GM23338 (cell line): ENCODE results near the gene TMEM101. TPM values are rescaled to one million over a fixed set of nuclear protein-coding genes. Genes with fewer than 3 reads are reported as not detected.

ENCODE experiments used
- ATAC-seq: fragments of 200-7000 bp; cut with Tn5 transposase; 3 replicates; pipeline ENCODE4 v1.9.1; 2020
- DNase-seq: peaks from one replicate; pipeline ENCODE4 v3.0.0-alpha.2; 2015; ENCODE audit warnings: low spot score
- H2AFZ ChIP-seq: fragments of 200-600 bp; sonication (generic); 2 replicates; pipeline ENCODE4 v1.8.0; 2016; ENCODE audit warnings: antibody characterized with exemption, mild to moderate bottlenecking, moderate library complexity
- H3F3A ChIP-seq: fragments of 200-600 bp; sonication (generic); replicated peaks from 2 replicates; pipeline ENCODE4 v1.8.0; 2017; ENCODE audit warnings: antibody characterized with exemption, mixed run types, low read depth
- H3K27ac ChIP-seq: fragments of 200-600 bp; sonication (generic); 2 replicates; pipeline ENCODE4 v1.6.1; 2016; ENCODE audit warnings: low read depth
- H3K27me3 ChIP-seq: fragments of 200-600 bp; sonication (generic); 2 replicates; pipeline ENCODE4 v1.8.0; 2016; ENCODE audit warnings: mild to moderate bottlenecking, mixed run types, moderate library complexity; ENCODE audit not compliant: insufficient read depth
- H3K36me3 ChIP-seq: fragments of 200-600 bp; sonication (generic); 2 replicates; pipeline ENCODE4 v1.8.0; 2016; ENCODE audit warnings: mild to moderate bottlenecking; ENCODE audit not compliant: insufficient read depth
- H3K4me1 ChIP-seq: fragments of 200-600 bp; sonication (generic); 2 replicates; pipeline ENCODE4 v1.8.0; 2016; ENCODE audit warnings: mild to moderate bottlenecking, moderate library complexity; ENCODE audit not compliant: insufficient read depth
- H3K4me2 ChIP-seq: fragments of 200-600 bp; sonication (generic); 2 replicates; pipeline ENCODE4 v1.7.1; 2017; ENCODE audit warnings: mixed run types
- H3K4me3 ChIP-seq: fragments of 200-600 bp; sonication (generic); 2 replicates; pipeline ENCODE4 v1.6.1; 2016; ENCODE audit warnings: mixed run types
- H3K79me2 ChIP-seq: fragments of 200-600 bp; sonication (generic); replicated peaks from 2 replicates; pipeline ENCODE4 v1.8.0; 2017; ENCODE audit warnings: mild to moderate bottlenecking; ENCODE audit not compliant: insufficient read depth
- H3K9me2 ChIP-seq: fragments of 200-600 bp; sonication (generic); 2 replicates; pipeline ENCODE4 v1.8.0; 2017; ENCODE audit not compliant: insufficient read depth
- H4K20me1 ChIP-seq: fragments of 200-600 bp; sonication (generic); replicated peaks from 2 replicates; pipeline ENCODE4 v1.8.0; 2017; ENCODE audit warnings: mild to moderate bottlenecking; ENCODE audit not compliant: insufficient read depth
- H3K27ac Mint-ChIP-seq: 2 replicates; pipeline ENCODE4 v1.8.0; 2020; ENCODE audit warnings: inconsistent platforms, mild to moderate bottlenecking, moderate library complexity, mixed read lengths
- H3K27me3 Mint-ChIP-seq: 3 replicates; pipeline ENCODE4 v1.8.0; 2022; ENCODE audit warnings: low read depth, mild to moderate bottlenecking, moderate library complexity, mixed read lengths, inconsistent platforms; ENCODE audit not compliant: insufficient read depth, poor library complexity
- H3K36me3 Mint-ChIP-seq: 3 replicates; pipeline ENCODE4 v1.8.0; 2021; ENCODE audit warnings: low read depth, mild to moderate bottlenecking, inconsistent platforms, moderate library complexity, mixed read lengths
- H3K4me1 Mint-ChIP-seq: 3 replicates; pipeline ENCODE4 v1.8.0; 2020; ENCODE audit warnings: mild to moderate bottlenecking, inconsistent platforms, mixed read lengths
- H3K4me3 Mint-ChIP-seq: 3 replicates; pipeline ENCODE4 v1.8.0; 2021; ENCODE audit warnings: moderate library complexity, mild to moderate bottlenecking, inconsistent platforms, mixed read lengths
- H3K9me3 Mint-ChIP-seq: 3 replicates; pipeline ENCODE4 v1.8.0; 2020; ENCODE audit warnings: moderate library complexity, mild to moderate bottlenecking, inconsistent platforms, mixed read lengths
- CREB1 ChIP-seq: fragments of 250-450 bp; sonication (Bioruptor Pico); IDR thresholded peaks from 2 replicates; pipeline ENCODE4 v1.5.0; 2020; ENCODE audit warnings: low read depth, mild to moderate bottlenecking, moderate library complexity
- EZH2 ChIP-seq: fragments of 200-600 bp; sonication (generic); IDR thresholded peaks from one replicate; pipeline ENCODE4 v1.8.0; 2017; ENCODE audit warnings: antibody characterized with exemption, mild to moderate bottlenecking, low read depth; ENCODE audit not compliant: unreplicated experiment
- JUNB ChIP-seq: IDR thresholded peaks from one replicate; pipeline ENCODE4 v1.6.1; 2016; ENCODE audit warnings: antibody characterized with exemption; ENCODE audit not compliant: unreplicated experiment
- ZNF331 ChIP-seq: fragments of 250-450 bp; sonication (Bioruptor Pico); IDR thresholded peaks from 2 replicates; pipeline ENCODE4 v1.5.0; 2020; ENCODE audit warnings: low read depth, mild to moderate bottlenecking, moderate library complexity
- polyA plus RNA-seq: library from polyadenylated mRNA; unstranded; fragments of >200 nt; fragmentation: Nextera tagmentation; extraction: Ambion mirVana; gene quantifications from 2 replicates; pipeline ENCODE4 v1.2.1, GENCODE V29; 2016
- total RNA-seq: library from RNA; depleted of rRNA; stranded (reverse); fragments of >200 nt; shearing (Covaris generic); gene quantifications from 2 replicates; pipeline ENCODE4 v1.2.3, GENCODE V29; 2014
- TF ChIP-seq, protein P1 (sequence below): fragments of 250-450 bp; sonication (Bioruptor Pico); IDR thresholded peaks from 2 replicates; pipeline ENCODE4 v1.5.0; 2020; ENCODE audit warnings: mild to moderate bottlenecking, moderate library complexity
- TF ChIP-seq, protein P2 (sequence below), 2 experiments: fragments of 200-600 bp in 1 of 2; sonication (generic) in 1 of 2; conservative IDR thresholded peaks; 2 replicates each; pipeline versions ENCODE4 v1.5.1 to v1.6.1; 2016 to 2017; ENCODE audit warnings: antibody characterized with exemption in 2 of 2, low read depth in 2 of 2, mild to moderate bottlenecking in 2 of 2, moderate library complexity in 1 of 2
- TF ChIP-seq, protein P3 (sequence below): IDR thresholded peaks from one replicate; pipeline ENCODE4 v1.6.1; 2018; ENCODE audit warnings: antibody characterized with exemption; ENCODE audit not compliant: unreplicated experiment
- TF ChIP-seq, protein P4 (sequence below): IDR thresholded peaks from 2 replicates; pipeline ENCODE4 v1.6.1; 2016; ENCODE audit warnings: antibody characterized with exemption

Gene TMEM101
- total and polyA plus RNA-seq, 2 experiments from 2014 or later: 15.9 to 31.6 TPM

DNA sequence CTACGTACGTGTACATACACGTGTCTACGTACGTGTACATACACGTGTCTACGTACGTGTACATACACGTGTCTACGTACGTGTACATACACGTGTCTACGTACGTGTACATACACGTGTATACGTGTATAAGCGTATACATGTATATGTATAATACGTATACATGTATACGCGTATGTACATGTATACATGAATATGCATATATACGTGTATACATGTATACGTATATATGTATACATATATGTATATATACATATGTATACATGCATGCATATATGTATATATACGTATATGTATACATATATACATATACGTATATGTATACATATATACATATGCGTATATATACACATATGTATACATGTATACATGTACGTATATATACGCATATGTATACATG is 38.9 kb downstream of the TMEM101 start (continued):
- TF ChIP-seq, protein P1, sequence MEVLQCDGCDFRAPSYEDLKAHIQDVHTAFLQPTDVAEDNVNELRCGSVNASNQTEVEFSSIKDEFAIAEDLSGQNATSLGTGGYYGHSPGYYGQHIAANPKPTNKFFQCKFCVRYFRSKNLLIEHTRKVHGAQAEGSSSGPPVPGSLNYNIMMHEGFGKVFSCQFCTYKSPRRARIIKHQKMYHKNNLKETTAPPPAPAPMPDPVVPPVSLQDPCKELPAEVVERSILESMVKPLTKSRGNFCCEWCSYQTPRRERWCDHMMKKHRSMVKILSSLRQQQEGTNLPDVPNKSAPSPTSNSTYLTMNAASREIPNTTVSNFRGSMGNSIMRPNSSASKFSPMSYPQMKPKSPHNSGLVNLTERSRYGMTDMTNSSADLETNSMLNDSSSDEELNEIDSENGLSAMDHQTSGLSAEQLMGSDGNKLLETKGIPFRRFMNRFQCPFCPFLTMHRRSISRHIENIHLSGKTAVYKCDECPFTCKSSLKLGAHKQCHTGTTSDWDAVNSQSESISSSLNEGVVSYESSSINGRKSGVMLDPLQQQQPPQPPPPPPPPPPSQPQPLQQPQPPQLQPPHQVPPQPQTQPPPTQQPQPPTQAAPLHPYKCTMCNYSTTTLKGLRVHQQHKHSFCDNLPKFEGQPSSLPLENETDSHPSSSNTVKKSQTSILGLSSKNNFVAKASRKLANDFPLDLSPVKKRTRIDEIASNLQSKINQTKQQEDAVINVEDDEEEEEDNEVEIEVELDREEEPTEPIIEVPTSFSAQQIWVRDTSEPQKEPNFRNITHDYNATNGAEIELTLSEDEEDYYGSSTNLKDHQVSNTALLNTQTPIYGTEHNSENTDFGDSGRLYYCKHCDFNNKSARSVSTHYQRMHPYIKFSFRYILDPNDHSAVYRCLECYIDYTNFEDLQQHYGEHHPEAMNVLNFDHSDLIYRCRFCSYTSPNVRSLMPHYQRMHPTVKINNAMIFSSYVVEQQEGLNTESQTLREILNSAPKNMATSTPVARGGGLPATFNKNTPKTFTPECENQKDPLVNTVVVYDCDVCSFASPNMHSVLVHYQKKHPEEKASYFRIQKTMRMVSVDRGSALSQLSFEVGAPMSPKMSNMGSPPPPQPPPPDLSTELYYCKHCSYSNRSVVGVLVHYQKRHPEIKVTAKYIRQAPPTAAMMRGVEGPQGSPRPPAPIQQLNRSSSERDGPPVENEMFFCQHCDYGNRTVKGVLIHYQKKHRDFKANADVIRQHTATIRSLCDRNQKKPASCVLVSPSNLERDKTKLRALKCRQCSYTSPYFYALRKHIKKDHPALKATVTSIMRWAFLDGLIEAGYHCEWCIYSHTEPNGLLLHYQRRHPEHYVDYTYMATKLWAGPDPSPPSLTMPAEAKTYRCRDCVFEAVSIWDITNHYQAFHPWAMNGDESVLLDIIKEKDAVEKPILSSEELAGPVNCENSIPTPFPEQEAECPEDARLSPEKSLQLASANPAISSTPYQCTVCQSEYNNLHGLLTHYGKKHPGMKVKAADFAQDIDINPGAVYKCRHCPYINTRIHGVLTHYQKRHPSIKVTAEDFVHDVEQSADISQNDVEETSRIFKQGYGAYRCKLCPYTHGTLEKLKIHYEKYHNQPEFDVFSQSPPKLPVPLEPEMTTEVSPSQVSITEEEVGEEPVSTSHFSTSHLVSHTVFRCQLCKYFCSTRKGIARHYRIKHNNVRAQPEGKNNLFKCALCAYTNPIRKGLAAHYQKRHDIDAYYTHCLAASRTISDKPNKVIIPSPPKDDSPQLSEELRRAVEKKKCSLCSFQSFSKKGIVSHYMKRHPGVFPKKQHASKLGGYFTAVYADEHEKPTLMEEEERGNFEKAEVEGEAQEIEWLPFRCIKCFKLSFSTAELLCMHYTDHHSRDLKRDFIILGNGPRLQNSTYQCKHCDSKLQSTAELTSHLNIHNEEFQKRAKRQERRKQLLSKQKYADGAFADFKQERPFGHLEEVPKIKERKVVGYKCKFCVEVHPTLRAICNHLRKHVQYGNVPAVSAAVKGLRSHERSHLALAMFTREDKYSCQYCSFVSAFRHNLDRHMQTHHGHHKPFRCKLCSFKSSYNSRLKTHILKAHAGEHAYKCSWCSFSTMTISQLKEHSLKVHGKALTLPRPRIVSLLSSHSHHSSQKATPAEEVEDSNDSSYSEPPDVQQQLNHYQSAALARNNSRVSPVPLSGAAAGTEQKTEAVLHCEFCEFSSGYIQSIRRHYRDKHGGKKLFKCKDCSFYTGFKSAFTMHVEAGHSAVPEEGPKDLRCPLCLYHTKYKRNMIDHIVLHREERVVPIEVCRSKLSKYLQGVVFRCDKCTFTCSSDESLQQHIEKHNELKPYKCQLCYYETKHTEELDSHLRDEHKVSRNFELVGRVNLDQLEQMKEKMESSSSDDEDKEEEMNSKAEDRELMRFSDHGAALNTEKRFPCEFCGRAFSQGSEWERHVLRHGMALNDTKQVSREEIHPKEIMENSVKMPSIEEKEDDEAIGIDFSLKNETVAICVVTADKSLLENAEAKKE (CRISPR knock-in tag): no peak
- TF ChIP-seq, protein P2, sequence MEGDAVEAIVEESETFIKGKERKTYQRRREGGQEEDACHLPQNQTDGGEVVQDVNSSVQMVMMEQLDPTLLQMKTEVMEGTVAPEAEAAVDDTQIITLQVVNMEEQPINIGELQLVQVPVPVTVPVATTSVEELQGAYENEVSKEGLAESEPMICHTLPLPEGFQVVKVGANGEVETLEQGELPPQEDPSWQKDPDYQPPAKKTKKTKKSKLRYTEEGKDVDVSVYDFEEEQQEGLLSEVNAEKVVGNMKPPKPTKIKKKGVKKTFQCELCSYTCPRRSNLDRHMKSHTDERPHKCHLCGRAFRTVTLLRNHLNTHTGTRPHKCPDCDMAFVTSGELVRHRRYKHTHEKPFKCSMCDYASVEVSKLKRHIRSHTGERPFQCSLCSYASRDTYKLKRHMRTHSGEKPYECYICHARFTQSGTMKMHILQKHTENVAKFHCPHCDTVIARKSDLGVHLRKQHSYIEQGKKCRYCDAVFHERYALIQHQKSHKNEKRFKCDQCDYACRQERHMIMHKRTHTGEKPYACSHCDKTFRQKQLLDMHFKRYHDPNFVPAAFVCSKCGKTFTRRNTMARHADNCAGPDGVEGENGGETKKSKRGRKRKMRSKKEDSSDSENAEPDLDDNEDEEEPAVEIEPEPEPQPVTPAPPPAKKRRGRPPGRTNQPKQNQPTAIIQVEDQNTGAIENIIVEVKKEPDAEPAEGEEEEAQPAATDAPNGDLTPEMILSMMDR (conservative IDR thresholded peaks at IDR 0.05; ENCODE audit: low read depth in 2 of 2): no peak
- TF ChIP-seq CREB1 (CRISPR knock-in tag): no peak

DNA sequence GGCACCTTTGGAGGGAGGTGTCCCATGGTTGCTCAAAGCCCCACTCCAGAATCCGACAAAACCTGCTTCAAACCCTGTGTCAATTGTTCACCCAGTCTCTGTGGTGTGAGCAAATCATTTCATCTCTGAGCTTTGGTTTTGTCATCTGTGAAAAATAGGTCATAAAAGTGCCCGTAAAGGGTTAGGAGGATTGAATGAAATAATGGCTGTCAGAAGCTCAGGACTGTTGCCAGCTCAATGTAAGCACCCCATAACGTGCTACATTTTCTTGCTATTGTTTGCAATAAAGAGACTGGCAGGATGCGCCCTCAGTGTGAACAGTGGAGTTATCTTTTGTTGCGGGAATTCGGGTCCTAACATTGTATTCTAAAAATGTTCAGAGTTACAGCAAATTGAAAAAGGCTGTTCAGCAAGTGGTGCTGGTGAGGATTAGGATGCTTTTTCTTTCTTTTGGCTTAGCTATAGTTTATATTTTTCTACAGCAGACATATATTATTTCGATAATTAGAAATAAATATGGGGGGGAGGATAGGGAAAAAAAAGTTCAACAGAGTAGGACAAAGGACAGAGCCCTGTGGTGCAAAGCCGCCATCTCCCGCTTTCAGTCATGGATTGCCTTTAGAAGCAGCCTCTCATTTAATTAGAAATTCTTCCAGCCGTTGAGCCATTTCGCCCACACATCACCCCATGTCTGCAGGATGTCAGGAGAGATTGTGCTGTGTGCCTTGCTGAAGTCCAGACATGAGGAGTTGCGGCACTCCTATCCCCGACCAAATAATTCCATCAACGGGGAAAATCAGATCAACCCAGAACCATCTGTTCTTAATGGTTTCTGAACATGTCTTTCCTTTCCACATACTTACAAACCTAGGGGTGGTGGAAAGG is 40.1 kb downstream of the TMEM101 start:
- H2AFZ ChIP-seq: no peak overlapping the region
- no peaks in the 10 kb centered on the region for H3K36me3 ChIP-seq
- DNase-seq (no peak), ATAC-seq (no peak)
- Mint-ChIP-seq H3K4me1 (no peaks in the 10 kb centered on the region), H3K27me3 (no peaks in the 10 kb centered on the region), H3K4me3 (no peak overlapping the region), H3K36me3 (no peaks in the 10 kb centered on the region), H3K9me3 (no peaks in the 10 kb centered on the region), H3K27ac (no peak overlapping the region)
- H3K79me2 ChIP-seq: no peaks in the 10 kb centered on the region
- no peaks in the 10 kb centered on the region for H3K9me2 ChIP-seq
- no peaks in the 10 kb centered on the region for H3K4me1 ChIP-seq
- H3K27me3 ChIP-seq: no peaks in the 10 kb centered on the region
- no peak overlapping the region for H3K4me2 ChIP-seq
- no peak overlapping the region for H3K4me3 ChIP-seq
- H3K27ac ChIP-seq: no peak overlapping the region
- 0 out of 2 replicates have a peak, but pooled peaks cover 3% of the 10 kb centered on the region for H3F3A ChIP-seq
- H4K20me1 ChIP-seq: no peaks in the 10 kb centered on the region
- TF ChIP-seq EZH2: no peak
- TF ChIP-seq, protein P3, sequence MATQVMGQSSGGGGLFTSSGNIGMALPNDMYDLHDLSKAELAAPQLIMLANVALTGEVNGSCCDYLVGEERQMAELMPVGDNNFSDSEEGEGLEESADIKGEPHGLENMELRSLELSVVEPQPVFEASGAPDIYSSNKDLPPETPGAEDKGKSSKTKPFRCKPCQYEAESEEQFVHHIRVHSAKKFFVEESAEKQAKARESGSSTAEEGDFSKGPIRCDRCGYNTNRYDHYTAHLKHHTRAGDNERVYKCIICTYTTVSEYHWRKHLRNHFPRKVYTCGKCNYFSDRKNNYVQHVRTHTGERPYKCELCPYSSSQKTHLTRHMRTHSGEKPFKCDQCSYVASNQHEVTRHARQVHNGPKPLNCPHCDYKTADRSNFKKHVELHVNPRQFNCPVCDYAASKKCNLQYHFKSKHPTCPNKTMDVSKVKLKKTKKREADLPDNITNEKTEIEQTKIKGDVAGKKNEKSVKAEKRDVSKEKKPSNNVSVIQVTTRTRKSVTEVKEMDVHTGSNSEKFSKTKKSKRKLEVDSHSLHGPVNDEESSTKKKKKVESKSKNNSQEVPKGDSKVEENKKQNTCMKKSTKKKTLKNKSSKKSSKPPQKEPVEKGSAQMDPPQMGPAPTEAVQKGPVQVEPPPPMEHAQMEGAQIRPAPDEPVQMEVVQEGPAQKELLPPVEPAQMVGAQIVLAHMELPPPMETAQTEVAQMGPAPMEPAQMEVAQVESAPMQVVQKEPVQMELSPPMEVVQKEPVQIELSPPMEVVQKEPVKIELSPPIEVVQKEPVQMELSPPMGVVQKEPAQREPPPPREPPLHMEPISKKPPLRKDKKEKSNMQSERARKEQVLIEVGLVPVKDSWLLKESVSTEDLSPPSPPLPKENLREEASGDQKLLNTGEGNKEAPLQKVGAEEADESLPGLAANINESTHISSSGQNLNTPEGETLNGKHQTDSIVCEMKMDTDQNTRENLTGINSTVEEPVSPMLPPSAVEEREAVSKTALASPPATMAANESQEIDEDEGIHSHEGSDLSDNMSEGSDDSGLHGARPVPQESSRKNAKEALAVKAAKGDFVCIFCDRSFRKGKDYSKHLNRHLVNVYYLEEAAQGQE: no peak
- TF ChIP-seq ZNF331 (CRISPR knock-in tag): no peak
- no peak for TF ChIP-seq CREB1 (CRISPR knock-in tag)
- TF ChIP-seq JUNB: no peak
- TF ChIP-seq, protein P4, sequence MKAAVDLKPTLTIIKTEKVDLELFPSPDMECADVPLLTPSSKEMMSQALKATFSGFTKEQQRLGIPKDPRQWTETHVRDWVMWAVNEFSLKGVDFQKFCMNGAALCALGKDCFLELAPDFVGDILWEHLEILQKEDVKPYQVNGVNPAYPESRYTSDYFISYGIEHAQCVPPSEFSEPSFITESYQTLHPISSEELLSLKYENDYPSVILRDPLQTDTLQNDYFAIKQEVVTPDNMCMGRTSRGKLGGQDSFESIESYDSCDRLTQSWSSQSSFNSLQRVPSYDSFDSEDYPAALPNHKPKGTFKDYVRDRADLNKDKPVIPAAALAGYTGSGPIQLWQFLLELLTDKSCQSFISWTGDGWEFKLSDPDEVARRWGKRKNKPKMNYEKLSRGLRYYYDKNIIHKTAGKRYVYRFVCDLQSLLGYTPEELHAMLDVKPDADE: no peak
